HepG2 (cell line): Measurements from ENCODE around the gene RRP36. TPM values are rescaled to one million over a fixed set of nuclear protein-coding genes. Genes with fewer than 3 reads are reported as not detected.
A peak's percentile ranks its signal among the peaks of the same experiment; 100 is the strongest.

Source experiments
- FOXK1 ChIP-seq: sonication (generic); formaldehyde crosslinking; IDR thresholded peaks from 2 replicates; pipeline ENCODE4 v1.4.0; 2020; ENCODE audit warnings: low read depth, missing genetic modification reagents, borderline replicate concordance
- JUNB ChIP-seq: sonication (generic); formaldehyde crosslinking; IDR thresholded peaks from 2 replicates; pipeline ENCODE4 v1.8.0; 2022; ENCODE audit warnings: missing genetic modification reagents, mild to moderate bottlenecking, borderline replicate concordance
- SMAD9 ChIP-seq: sonication (generic); formaldehyde crosslinking; IDR thresholded peaks from 2 replicates; pipeline ENCODE4 v1.5.1; 2020; ENCODE audit warnings: mild to moderate bottlenecking, missing genetic modification reagents
- ZFP82 ChIP-seq: sonication (generic); formaldehyde crosslinking; IDR thresholded peaks from 2 replicates; pipeline ENCODE4 v1.5.1; 2020; ENCODE audit warnings: mild to moderate bottlenecking, missing genetic modification reagents, borderline replicate concordance
- ZNF17 ChIP-seq: sonication (generic); formaldehyde crosslinking; IDR thresholded peaks from 2 replicates; pipeline ENCODE4 v1.5.0; 2020; ENCODE audit warnings: mild to moderate bottlenecking, missing genetic modification reagents
- ZNF652 ChIP-seq: IDR thresholded peaks from 2 replicates; pipeline ENCODE4 v1.6.1; 2016; ENCODE audit warnings: low read depth, borderline replicate concordance
- ZNF775 ChIP-seq: sonication (generic); formaldehyde crosslinking; IDR thresholded peaks from 2 replicates; pipeline ENCODE4 v1.4.0; 2020; ENCODE audit warnings: missing genetic modification reagents, mild to moderate bottlenecking, moderate library complexity, borderline replicate concordance
- polyA plus RNA-seq, 8 experiments: library from polyadenylated mRNA; depleted of rRNA in 3 of 8; stranded (reverse) in 7 of 8; unstranded in 1 of 8; fragments of >200 nt; fragmentation: Illumina TruSeq in 4 of 8; extraction: Trizol in 4 of 8; gene quantifications; 2 replicates each; pipeline versions ENCODE4 v1.2.1 to v1.2.3, GENCODE V29; 2011 to 2016; ENCODE audit warnings: low read depth in 4 of 8, missing spikeins in 1 of 8, mixed read lengths in 1 of 8; ENCODE audit not compliant: insufficient read depth in 1 of 8
- total RNA-seq, 5 experiments: library from RNA; depleted of rRNA; stranded (reverse); fragments of >200 nt; fragmentation: Illumina TruSeq; extraction: Trizol; gene quantifications; 2 replicates each; pipeline ENCODE4 v1.2.3, GENCODE V29; 2016; ENCODE audit warnings: low read depth in 1 of 5
- TF ChIP-seq, protein P1 (sequence below): sonication (generic); formaldehyde crosslinking; IDR thresholded peaks from 2 replicates; pipeline ENCODE4 v1.5.0; 2020; ENCODE audit warnings: mild to moderate bottlenecking, missing genetic modification reagents
- TF ChIP-seq, protein P2 (sequence below): IDR thresholded peaks from 2 replicates; pipeline ENCODE4 v1.6.1; 2012; ENCODE audit warnings: low read depth, low read length, improper control_type of control experiment
- TF ChIP-seq, protein P3 (sequence below), 2 experiments: sonication (generic) in 1 of 2; formaldehyde crosslinking in 1 of 2; IDR thresholded peaks; 2 replicates each; pipeline versions ENCODE4 v1.4.0 to v1.6.1; 2016 to 2020; ENCODE audit warnings: borderline replicate concordance in 1 of 2, low read depth in 1 of 2, mild to moderate bottlenecking in 1 of 2, missing genetic modification reagents in 1 of 2
- TF ChIP-seq, protein P4 (sequence below): sonication (generic); formaldehyde crosslinking; IDR thresholded peaks from 2 replicates; pipeline ENCODE4 v1.5.1; 2020; ENCODE audit warnings: mild to moderate bottlenecking, missing genetic modification reagents, moderate library complexity

Gene RRP36
- total and polyA plus RNA-seq, 2 of the 13 experiments (the other 11 are each of a cell fraction or from before 2014, with no cell fraction given): 29.5 to 144 TPM

DNA sequence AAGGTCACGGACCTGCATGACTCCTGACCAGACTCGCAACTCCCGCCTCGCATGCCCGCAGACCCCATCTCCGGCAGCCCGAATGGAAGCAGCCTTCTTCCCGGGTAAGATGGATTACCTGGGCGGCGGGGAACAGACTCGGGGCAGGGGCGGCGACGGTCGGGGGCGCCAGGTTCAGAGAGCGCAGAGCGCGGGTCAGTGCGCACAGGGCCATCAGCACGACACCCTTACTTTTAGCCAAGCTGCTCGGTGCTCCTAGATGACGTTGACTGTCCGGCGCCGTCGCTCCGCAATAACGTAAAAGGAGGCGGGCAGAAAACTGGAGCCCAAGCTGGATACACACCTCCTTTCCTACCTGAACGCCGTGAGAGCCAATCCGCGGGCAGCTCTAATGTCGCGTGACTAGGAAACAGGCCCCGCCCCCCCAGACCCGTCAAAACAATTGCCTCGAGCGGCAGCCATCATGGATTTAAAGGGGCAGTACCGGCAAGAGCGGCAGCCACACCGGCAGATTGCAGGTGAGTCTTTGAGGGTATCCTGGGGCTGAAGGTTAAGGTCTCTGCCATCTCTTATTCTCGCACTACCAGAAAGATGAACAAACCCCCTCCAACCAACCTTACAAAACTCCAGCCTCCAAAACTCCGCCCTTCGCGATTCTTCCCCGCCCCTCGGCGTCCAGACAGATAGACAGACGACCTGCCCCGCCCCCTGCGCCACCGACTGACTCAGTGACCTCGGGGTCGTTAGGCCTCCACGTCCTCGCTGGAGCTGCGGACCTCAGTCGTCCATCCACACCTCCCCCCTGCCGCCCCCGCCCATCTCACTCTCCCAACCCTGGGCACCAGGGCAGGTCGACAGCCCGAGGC, 38.0 kb downstream of the RRP36 start, which contains the start of the genes KLC4 and MRPL2 (continued):
- TF ChIP-seq, protein P1, sequence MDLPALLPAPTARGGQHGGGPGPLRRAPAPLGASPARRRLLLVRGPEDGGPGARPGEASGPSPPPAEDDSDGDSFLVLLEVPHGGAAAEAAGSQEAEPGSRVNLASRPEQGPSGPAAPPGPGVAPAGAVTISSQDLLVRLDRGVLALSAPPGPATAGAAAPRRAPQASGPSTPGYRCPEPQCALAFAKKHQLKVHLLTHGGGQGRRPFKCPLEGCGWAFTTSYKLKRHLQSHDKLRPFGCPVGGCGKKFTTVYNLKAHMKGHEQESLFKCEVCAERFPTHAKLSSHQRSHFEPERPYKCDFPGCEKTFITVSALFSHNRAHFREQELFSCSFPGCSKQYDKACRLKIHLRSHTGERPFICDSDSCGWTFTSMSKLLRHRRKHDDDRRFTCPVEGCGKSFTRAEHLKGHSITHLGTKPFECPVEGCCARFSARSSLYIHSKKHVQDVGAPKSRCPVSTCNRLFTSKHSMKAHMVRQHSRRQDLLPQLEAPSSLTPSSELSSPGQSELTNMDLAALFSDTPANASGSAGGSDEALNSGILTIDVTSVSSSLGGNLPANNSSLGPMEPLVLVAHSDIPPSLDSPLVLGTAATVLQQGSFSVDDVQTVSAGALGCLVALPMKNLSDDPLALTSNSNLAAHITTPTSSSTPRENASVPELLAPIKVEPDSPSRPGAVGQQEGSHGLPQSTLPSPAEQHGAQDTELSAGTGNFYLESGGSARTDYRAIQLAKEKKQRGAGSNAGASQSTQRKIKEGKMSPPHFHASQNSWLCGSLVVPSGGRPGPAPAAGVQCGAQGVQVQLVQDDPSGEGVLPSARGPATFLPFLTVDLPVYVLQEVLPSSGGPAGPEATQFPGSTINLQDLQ (CRISPR knock-in tag): peak; percentile 42; the same call in 1 of the 2 replicates
- TF ChIP-seq ZNF17 (CRISPR knock-in tag) (no peak), ZFP82 (peak; percentile 41; the same call in 1 of the 2 replicates), JUNB (CRISPR knock-in tag) (no peak), ZNF652 (CRISPR knock-in tag) (no peak), FOXK1 (CRISPR knock-in tag) (peak; percentile 98), SMAD9 (CRISPR knock-in tag) (peak; percentile 83; the same call in 1 of the 2 replicates), ZNF775 (peak; percentile 64; the same call in 1 of the 2 replicates)
- TF ChIP-seq, protein P2, sequence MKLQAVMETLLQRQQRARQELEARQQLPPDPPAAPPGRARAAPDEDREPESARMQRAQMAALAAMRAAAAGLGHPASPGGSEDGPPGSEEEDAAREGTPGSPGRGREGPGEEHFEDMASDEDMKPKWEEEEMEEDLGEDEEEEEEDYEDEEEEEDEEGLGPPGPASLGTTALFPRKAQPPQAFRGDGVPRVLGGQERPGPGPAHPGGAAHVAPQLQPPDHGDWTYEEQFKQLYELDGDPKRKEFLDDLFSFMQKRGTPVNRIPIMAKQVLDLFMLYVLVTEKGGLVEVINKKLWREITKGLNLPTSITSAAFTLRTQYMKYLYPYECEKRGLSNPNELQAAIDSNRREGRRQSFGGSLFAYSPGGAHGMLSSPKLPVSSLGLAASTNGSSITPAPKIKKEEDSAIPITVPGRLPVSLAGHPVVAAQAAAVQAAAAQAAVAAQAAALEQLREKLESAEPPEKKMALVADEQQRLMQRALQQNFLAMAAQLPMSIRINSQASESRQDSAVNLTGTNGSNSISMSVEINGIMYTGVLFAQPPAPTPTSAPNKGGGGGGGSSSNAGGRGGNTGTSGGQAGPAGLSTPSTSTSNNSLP: no peak; the same call in 1 of the 2 replicates
- TF ChIP-seq, protein P3, sequence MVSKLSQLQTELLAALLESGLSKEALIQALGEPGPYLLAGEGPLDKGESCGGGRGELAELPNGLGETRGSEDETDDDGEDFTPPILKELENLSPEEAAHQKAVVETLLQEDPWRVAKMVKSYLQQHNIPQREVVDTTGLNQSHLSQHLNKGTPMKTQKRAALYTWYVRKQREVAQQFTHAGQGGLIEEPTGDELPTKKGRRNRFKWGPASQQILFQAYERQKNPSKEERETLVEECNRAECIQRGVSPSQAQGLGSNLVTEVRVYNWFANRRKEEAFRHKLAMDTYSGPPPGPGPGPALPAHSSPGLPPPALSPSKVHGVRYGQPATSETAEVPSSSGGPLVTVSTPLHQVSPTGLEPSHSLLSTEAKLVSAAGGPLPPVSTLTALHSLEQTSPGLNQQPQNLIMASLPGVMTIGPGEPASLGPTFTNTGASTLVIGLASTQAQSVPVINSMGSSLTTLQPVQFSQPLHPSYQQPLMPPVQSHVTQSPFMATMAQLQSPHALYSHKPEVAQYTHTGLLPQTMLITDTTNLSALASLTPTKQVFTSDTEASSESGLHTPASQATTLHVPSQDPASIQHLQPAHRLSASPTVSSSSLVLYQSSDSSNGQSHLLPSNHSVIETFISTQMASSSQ (IDR thresholded peaks at IDR 0.05; ENCODE audit: low read depth): no peak; the same call in 1 of the 2 replicates
- TF ChIP-seq, protein P3 (CRISPR knock-in tag; IDR thresholded peaks at IDR 0.05; ENCODE audit: borderline replicate concordance): peak; percentile 40
- TF ChIP-seq, protein P4, sequence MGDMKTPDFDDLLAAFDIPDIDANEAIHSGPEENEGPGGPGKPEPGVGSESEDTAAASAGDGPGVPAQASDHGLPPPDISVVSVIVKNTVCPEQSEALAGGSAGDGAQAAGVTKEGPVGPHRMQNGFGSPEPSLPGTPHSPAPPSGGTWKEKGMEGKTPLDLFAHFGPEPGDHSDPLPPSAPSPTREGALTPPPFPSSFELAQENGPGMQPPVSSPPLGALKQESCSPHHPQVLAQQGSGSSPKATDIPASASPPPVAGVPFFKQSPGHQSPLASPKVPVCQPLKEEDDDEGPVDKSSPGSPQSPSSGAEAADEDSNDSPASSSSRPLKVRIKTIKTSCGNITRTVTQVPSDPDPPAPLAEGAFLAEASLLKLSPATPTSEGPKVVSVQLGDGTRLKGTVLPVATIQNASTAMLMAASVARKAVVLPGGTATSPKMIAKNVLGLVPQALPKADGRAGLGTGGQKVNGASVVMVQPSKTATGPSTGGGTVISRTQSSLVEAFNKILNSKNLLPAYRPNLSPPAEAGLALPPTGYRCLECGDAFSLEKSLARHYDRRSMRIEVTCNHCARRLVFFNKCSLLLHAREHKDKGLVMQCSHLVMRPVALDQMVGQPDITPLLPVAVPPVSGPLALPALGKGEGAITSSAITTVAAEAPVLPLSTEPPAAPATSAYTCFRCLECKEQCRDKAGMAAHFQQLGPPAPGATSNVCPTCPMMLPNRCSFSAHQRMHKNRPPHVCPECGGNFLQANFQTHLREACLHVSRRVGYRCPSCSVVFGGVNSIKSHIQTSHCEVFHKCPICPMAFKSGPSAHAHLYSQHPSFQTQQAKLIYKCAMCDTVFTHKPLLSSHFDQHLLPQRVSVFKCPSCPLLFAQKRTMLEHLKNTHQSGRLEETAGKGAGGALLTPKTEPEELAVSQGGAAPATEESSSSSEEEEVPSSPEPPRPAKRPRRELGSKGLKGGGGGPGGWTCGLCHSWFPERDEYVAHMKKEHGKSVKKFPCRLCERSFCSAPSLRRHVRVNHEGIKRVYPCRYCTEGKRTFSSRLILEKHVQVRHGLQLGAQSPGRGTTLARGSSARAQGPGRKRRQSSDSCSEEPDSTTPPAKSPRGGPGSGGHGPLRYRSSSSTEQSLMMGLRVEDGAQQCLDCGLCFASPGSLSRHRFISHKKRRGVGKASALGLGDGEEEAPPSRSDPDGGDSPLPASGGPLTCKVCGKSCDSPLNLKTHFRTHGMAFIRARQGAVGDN (CRISPR knock-in tag): peak; percentile 79; the same call in 1 of the 2 replicates
